Endothelial cell (in vitro differentiated cells): ENCODE results near the gene ANTKMT. TPM values are rescaled to one million over a fixed set of nuclear protein-coding genes. Genes with fewer than 3 reads are reported as not detected.

Experiments used
- DNase-seq: peaks from one replicate; pipeline ENCODE4 v3.0.0; 2021; ENCODE audit warnings: low spot score
- H3K27ac Mint-ChIP-seq: one replicate; pipeline ENCODE4 v1.8.0; 2021; ENCODE audit warnings: mixed read lengths, inconsistent platforms; ENCODE audit not compliant: unreplicated experiment
- H3K27me3 Mint-ChIP-seq: one replicate; pipeline ENCODE4 v1.8.0; 2021; ENCODE audit warnings: mild to moderate bottlenecking, moderate library complexity, mixed read lengths, inconsistent platforms; ENCODE audit not compliant: unreplicated experiment
- H3K36me3 Mint-ChIP-seq: one replicate; pipeline ENCODE4 v1.8.0; 2021; ENCODE audit warnings: mild to moderate bottlenecking, low read depth, mixed read lengths, inconsistent platforms; ENCODE audit not compliant: unreplicated experiment
- H3K4me1 Mint-ChIP-seq: one replicate; pipeline ENCODE4 v1.8.0; 2021; ENCODE audit warnings: mild to moderate bottlenecking, mixed read lengths, inconsistent platforms; ENCODE audit not compliant: unreplicated experiment
- H3K4me3 Mint-ChIP-seq: one replicate; pipeline ENCODE4 v1.8.0; 2021; ENCODE audit warnings: mild to moderate bottlenecking, mixed read lengths, inconsistent platforms; ENCODE audit not compliant: unreplicated experiment
- H3K9me3 Mint-ChIP-seq: one replicate; pipeline ENCODE4 v1.8.0; 2021; ENCODE audit warnings: mixed read lengths, inconsistent platforms; ENCODE audit not compliant: unreplicated experiment
- total RNA-seq: library from RNA; stranded (reverse); fragmentation: NEBNext Ultra II Directional; extraction: Animal tissue kit (Norgen Biotek cat#: 25700); gene quantifications from one replicate; pipeline ENCODE4 v1.2.1, GENCODE V29; 2021; ENCODE audit not compliant: unreplicated experiment
- TF ChIP-seq, protein P1 (sequence below): fragments of 200-600 bp; sonication (generic); IDR thresholded peaks from one replicate; pipeline ENCODE4 v1.5.0; 2021; ENCODE audit warnings: antibody characterized with exemption; ENCODE audit not compliant: unreplicated experiment

The ANTKMT gene
- total RNA-seq, 1 donor from 2014 or later, result 11.1 TPM

GRCh38 chr16:684961-685696, 35.8 kb upstream of the ANTKMT start:
- Mint-ChIP-seq H3K27me3 (peaks cover 14% of the 10 kb centered on the region), H3K9me3 (no peaks in the 10 kb centered on the region), H3K4me1 (peaks cover 9% of the 10 kb centered on the region)

DNA sequence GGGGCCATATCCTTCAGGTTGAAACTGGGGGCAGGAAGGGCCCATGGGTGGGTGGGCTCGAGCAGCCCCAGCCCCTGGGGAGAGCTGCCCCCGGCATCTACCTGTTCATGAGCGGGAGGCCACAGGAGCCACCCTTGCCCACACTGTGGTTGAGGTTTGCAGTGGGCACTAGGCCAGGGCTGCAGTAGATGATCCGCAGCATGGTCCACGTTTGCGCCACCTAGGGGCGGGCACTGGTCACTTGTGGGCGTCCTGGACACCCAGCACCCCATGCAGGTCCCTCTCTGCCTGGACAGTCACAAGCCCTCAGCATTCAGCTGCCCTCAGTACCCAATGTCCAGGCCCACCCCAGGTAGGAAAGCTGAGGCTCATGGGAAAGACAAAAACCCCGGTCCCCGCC, 35.0 kb upstream of the ANTKMT start:
- peaks cover 14% of the 10 kb centered on the region for H3K27me3 Mint-ChIP-seq
- H3K4me1 Mint-ChIP-seq, result peaks cover 9% of the 10 kb centered on the region
- TF ChIP-seq, protein P1, sequence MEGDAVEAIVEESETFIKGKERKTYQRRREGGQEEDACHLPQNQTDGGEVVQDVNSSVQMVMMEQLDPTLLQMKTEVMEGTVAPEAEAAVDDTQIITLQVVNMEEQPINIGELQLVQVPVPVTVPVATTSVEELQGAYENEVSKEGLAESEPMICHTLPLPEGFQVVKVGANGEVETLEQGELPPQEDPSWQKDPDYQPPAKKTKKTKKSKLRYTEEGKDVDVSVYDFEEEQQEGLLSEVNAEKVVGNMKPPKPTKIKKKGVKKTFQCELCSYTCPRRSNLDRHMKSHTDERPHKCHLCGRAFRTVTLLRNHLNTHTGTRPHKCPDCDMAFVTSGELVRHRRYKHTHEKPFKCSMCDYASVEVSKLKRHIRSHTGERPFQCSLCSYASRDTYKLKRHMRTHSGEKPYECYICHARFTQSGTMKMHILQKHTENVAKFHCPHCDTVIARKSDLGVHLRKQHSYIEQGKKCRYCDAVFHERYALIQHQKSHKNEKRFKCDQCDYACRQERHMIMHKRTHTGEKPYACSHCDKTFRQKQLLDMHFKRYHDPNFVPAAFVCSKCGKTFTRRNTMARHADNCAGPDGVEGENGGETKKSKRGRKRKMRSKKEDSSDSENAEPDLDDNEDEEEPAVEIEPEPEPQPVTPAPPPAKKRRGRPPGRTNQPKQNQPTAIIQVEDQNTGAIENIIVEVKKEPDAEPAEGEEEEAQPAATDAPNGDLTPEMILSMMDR, result peak; percentile 45
- peak; percentile 62 for DNase-seq
- no peak overlapping the region for H3K4me3 Mint-ChIP-seq
- H3K9me3 Mint-ChIP-seq, result no peaks in the 10 kb centered on the region
- peaks cover 5% of the 10 kb centered on the region for H3K36me3 Mint-ChIP-seq
- H3K27ac Mint-ChIP-seq, result no peak overlapping the region

More at GRCh38 chr16:684961-685696, 35.8 kb upstream of the ANTKMT start:
- Mint-ChIP-seq H3K36me3 (peaks cover 5% of the 10 kb centered on the region), H3K4me3 (no peak overlapping the region), H3K27ac (no peak overlapping the region)
- TF ChIP-seq, protein P1, result no peak
- DNase-seq, result no peak

- Mint-ChIP-seq H3K27ac (no peak overlapping the region), H3K27me3 (peaks cover 16% of the 10 kb centered on the region), H3K4me3 (no peak overlapping the region), H3K4me1 (peaks cover 6% of the 10 kb centered on the region), H3K36me3 (peaks cover 5% of the 10 kb centered on the region), H3K9me3 (no peaks in the 10 kb centered on the region)
- TF ChIP-seq, protein P1, result no peak
- DNase-seq, result no peak
Observed at GRCh38 chr16:686459-687260, 34.3 kb upstream of the ANTKMT start.

- H3K9me3 Mint-ChIP-seq, result no peaks in the 10 kb centered on the region
- H3K4me3 Mint-ChIP-seq, result no peak overlapping the region
- TF ChIP-seq, protein P1, result no peak
- H3K36me3 Mint-ChIP-seq, result peaks cover 3% of the 10 kb centered on the region
- peaks cover 13% of the 10 kb centered on the region for H3K27me3 Mint-ChIP-seq
- no peak for DNase-seq
- H3K4me1 Mint-ChIP-seq, result peaks cover 5% of the 10 kb centered on the region
- no peak overlapping the region for H3K27ac Mint-ChIP-seq
Observed at GRCh38 chr16:687499-687898, 33.4 kb upstream of the ANTKMT start.
